GM20000 (cell line): ENCODE data around the gene ZNF574.
"Not testable (repeated sequence)": the region's sequence is repeated elsewhere in the genome, so short reads cannot be mapped to it uniquely, and the experiment has no call there.

Experiments
- DNase-seq: peaks from one replicate; pipeline ENCODE4 v3.0.0; 2012; ENCODE audit warnings: low spot score
- CTCF ChIP-seq: IDR thresholded peaks from 2 replicates; pipeline ENCODE4 v1.5.1; 2012; ENCODE audit warnings: mild to moderate bottlenecking, control low read depth; ENCODE audit errors: extremely low read depth, missing control alignments

ZNF574 gene

GRCh38 chr19:42097461-42097860 is 21.5 kb downstream of the ZNF574 start:
- TF ChIP-seq CTCF: no peak

GRCh38 chr19:42098781-42099180 is 22.8 kb downstream of the ZNF574 start:
- TF ChIP-seq CTCF: no peak
- DNase-seq: no peak

More at GRCh38 chr19:42097461-42097860, 21.5 kb downstream of the ZNF574 start:
- no peak for DNase-seq

- no peak for TF ChIP-seq CTCF
- no peak for DNase-seq
These were observed 23.5 kb downstream of the ZNF574 start for GRCh38 chr19:42099336-42099925.

- not testable (repeated sequence) for DNase-seq
These were observed 24.3 kb downstream of the ZNF574 start for GRCh38 chr19:42100241-42100640.

GRCh38 chr19:42102877-42103276 is 26.9 kb downstream of the ZNF574 start:
- DNase-seq: no peak

GRCh38 chr19:42105368-42105767 is 29.4 kb downstream of the ZNF574 start:
- no peak for DNase-seq
- no peak for TF ChIP-seq CTCF

More at GRCh38 chr19:42102877-42103276, 26.9 kb downstream of the ZNF574 start:
- TF ChIP-seq CTCF: no peak

GRCh38 chr19:42108527-42109389 is 32.8 kb downstream of the ZNF574 start:
- DNase-seq: peak; percentile 88
- peak; percentile 100 for TF ChIP-seq CTCF

- DNase-seq: no peak
- TF ChIP-seq CTCF: no peak
These were observed 33.9 kb downstream of the ZNF574 start for GRCh38 chr19:42109896-42110295.
